CD4-positive, alpha-beta T cell (primary cell): Measurements from ENCODE around the gene ZNF367. TPM values are rescaled to one million over a fixed set of nuclear protein-coding genes. Genes with fewer than 3 reads are reported as not detected.
A peak's percentile ranks its signal among the peaks of the same experiment; 100 is the strongest.

Experiments used
- ATAC-seq: fragments of 200-7000 bp; cut with Tn5 transposase; one replicate; pipeline ENCODE4 v1.10.0; 2022; ENCODE audit warnings: mild to moderate bottlenecking; ENCODE audit not compliant: poor library complexity
- CTCF ChIA-PET: fragments of 350-600 bp; sonication (Branson Sonifier 250); formaldehyde crosslinking; loops from one replicate; lab custom pipeline; 2021; ENCODE audit warnings: antibody characterized with exemption, inconsistent platforms; lab: Charles Lee
- POLR2A ChIA-PET: fragments of 350-600 bp; sonication (Branson Sonifier 250); formaldehyde crosslinking; loops from one replicate; lab custom pipeline; 2021; ENCODE audit warnings: antibody characterized with exemption, inconsistent platforms; lab: Charles Lee
- DNase-seq, 14 experiments: peaks; one replicate each; pipeline ENCODE4 v3.0.0-alpha.2; 2013 to 2020; ENCODE audit warnings: mixed read lengths in 2 of 14
- H3K27ac ChIP-seq, 2 donors: one replicate each; pipeline versions ENCODE4 v1.5.1 to v1.7.0; 2013; ENCODE audit warnings: low read length in 2 of 2, low read depth in 1 of 2, mild to moderate bottlenecking in 1 of 2
- H3K27me3 ChIP-seq, 2 experiments: 1 replicate in 1 of 2; 2 replicates in 1 of 2; pipeline versions ENCODE4 v1.6.1 to v1.7.0; 2013; ENCODE audit warnings: low read length in 2 of 2, control low read depth in 1 of 2, mild to moderate bottlenecking in 1 of 2, moderate library complexity in 1 of 2; ENCODE audit not compliant: insufficient read depth in 2 of 2, control insufficient read depth in 1 of 2
- H3K36me3 ChIP-seq: one replicate; pipeline ENCODE4 v1.6.1; 2013; ENCODE audit warnings: low read length, control low read depth; ENCODE audit not compliant: insufficient read depth
- H3K4me1 ChIP-seq: one replicate; pipeline ENCODE4 v1.6.1; 2013; ENCODE audit warnings: low read length, control low read depth; ENCODE audit not compliant: insufficient read depth
- H3K4me3 ChIP-seq: one replicate; pipeline ENCODE4 v1.5.1; 2013; ENCODE audit warnings: mild to moderate bottlenecking, low read length, moderate library complexity
- H3K9me3 ChIP-seq, 2 experiments: 1 replicate in 1 of 2; 2 replicates in 1 of 2; pipeline versions ENCODE4 v1.6.1 to v1.7.0; 2013; ENCODE audit warnings: low read length in 2 of 2, mild to moderate bottlenecking in 2 of 2, control low read depth in 1 of 2, moderate library complexity in 1 of 2; ENCODE audit not compliant: control insufficient read depth in 1 of 2, insufficient read depth in 1 of 2
- H3K27ac Mint-ChIP-seq: one replicate; pipeline ENCODE4 v1.8.0; 2020; ENCODE audit warnings: mixed read lengths
- H3K27me3 Mint-ChIP-seq: one replicate; pipeline ENCODE4 v1.8.0; 2021; ENCODE audit warnings: mixed read lengths
- H3K36me3 Mint-ChIP-seq: one replicate; pipeline ENCODE4 v1.8.0; 2021; ENCODE audit warnings: low read depth, mixed read lengths
- H3K4me1 Mint-ChIP-seq: one replicate; pipeline ENCODE4 v1.8.0; 2021; ENCODE audit warnings: low read depth, mixed read lengths
- H3K4me3 Mint-ChIP-seq: one replicate; pipeline ENCODE4 v1.8.0; 2020; ENCODE audit warnings: mild to moderate bottlenecking, mixed read lengths
- H3K9me3 Mint-ChIP-seq: one replicate; pipeline ENCODE4 v1.8.0; 2020; ENCODE audit warnings: mixed read lengths
- CTCF ChIP-seq: fragments of 200-600 bp; IDR thresholded peaks from one replicate; pipeline ENCODE4 v1.8.0; 2022; ENCODE audit warnings: antibody characterized with exemption, mild to moderate bottlenecking
- intact Hi-C, 2 experiments: fragments of 100-400 bp; cut with DNase I in 1 of 2; cut with micrococcal nuclease in 1 of 2; formaldehyde crosslinking; loops; one replicate each; pipeline versions ENCODE4 v1.15.1 to v1.9.0; 2023 to 2025; cut with DNase I, micrococcal nuclease
- total RNA-seq, 174 experiments: library from RNA in 2 of 174; stranded (reverse) in 2 of 174; gene quantifications; one replicate each; pipeline ENCODE4 v1.2.3 and lab custom pipeline; 2021 to 2026

ZNF367 gene
- total RNA-seq, 2 experiments from 2014 or later, result 6.5 to 6.7 TPM

- POLR2A ChIA-PET, result interaction anchor here (0.6 to 1.8 kb wide), 7 partner anchors 12 to 86 kb away, joined by 3 to 14 read pairs (median 4); partner anchors contain the start of gene HABP4
- peak overlapping the region in 1 of 2 donors; percentile 65 for H3K27ac ChIP-seq
- H3K36me3 Mint-ChIP-seq, result no peaks in the 10 kb centered on the region
- peak overlapping the region; percentile 79 for H3K4me3 Mint-ChIP-seq
- H3K36me3 ChIP-seq, result no peaks in the 10 kb centered on the region
- H3K4me1 ChIP-seq, result peaks cover 32% of the 10 kb centered on the region
- H3K27me3 Mint-ChIP-seq, result no peaks in the 10 kb centered on the region
- DNase-seq (peak in 5 of 14 experiments; percentile 5 to 45 (median 39)), ATAC-seq (no peak)
- H3K27ac Mint-ChIP-seq, result peak overlapping the region; percentile 77
- H3K9me3 Mint-ChIP-seq, result no peaks in the 10 kb centered on the region
- CTCF ChIA-PET, result interaction anchor here (1.0 to 1.8 kb wide), 2 partner anchors 12 to 86 kb away, joined by 4 to 5 read pairs; no protein-coding TSS in a partner anchor
- no peak for TF ChIP-seq CTCF
- H3K9me3 ChIP-seq, result no peaks in the 10 kb centered on the region
- no peaks in the 10 kb centered on the region for H3K27me3 ChIP-seq
- peak overlapping the region; percentile 34 for H3K4me3 ChIP-seq
- peaks cover 41% of the 10 kb centered on the region for H3K4me1 Mint-ChIP-seq
- intact Hi-C loops, result loop anchor here in 1 of 2 experiments (5.0 to 10.0 kb wide), 2 partner anchors 86 to 1689 kb away; partner anchors contain the start of gene AOPEP
These were observed 4.6 kb downstream of the ZNF367 start for GRCh38 chr9:96413302-96414221.

GRCh38 chr9:96412174-96412913, 5.8 kb downstream of the ZNF367 start:
- no peak overlapping the region for H3K27ac ChIP-seq
- CTCF ChIA-PET, result no interaction called here

More at GRCh38 chr9:96412174-96412913, 5.8 kb downstream of the ZNF367 start:
- ATAC-seq, result no peak
- intact Hi-C loops, result loop anchor here in 1 of 2 experiments (5.0 to 10.0 kb wide), 2 partner anchors 85 to 1688 kb away; partner anchors contain the start of gene AOPEP
- no peaks in the 10 kb centered on the region for H3K27me3 ChIP-seq
- TF ChIP-seq CTCF, result no peak
- POLR2A ChIA-PET, result no interaction called here
- Mint-ChIP-seq H3K9me3 (no peaks in the 10 kb centered on the region), H3K27me3 (no peaks in the 10 kb centered on the region), H3K4me1 (peaks cover 45% of the 10 kb centered on the region), H3K27ac (peak overlapping the region; percentile 77), H3K36me3 (no peaks in the 10 kb centered on the region), H3K4me3 (no peak overlapping the region)
- no peak for DNase-seq
- H3K9me3 ChIP-seq, result no peaks in the 10 kb centered on the region
- H3K36me3 ChIP-seq, result no peaks in the 10 kb centered on the region
- no peak overlapping the region for H3K4me3 ChIP-seq
- peaks cover 32% of the 10 kb centered on the region for H3K4me1 ChIP-seq
